ENCODE data around the gene CPZ. TPM values are rescaled to one million over a fixed set of nuclear protein-coding genes. Genes with fewer than 3 reads are reported as not detected.

The CPZ gene
- total RNA-seq, 1 experiment from 2014 or later, result 9.1 TPM

DNA sequence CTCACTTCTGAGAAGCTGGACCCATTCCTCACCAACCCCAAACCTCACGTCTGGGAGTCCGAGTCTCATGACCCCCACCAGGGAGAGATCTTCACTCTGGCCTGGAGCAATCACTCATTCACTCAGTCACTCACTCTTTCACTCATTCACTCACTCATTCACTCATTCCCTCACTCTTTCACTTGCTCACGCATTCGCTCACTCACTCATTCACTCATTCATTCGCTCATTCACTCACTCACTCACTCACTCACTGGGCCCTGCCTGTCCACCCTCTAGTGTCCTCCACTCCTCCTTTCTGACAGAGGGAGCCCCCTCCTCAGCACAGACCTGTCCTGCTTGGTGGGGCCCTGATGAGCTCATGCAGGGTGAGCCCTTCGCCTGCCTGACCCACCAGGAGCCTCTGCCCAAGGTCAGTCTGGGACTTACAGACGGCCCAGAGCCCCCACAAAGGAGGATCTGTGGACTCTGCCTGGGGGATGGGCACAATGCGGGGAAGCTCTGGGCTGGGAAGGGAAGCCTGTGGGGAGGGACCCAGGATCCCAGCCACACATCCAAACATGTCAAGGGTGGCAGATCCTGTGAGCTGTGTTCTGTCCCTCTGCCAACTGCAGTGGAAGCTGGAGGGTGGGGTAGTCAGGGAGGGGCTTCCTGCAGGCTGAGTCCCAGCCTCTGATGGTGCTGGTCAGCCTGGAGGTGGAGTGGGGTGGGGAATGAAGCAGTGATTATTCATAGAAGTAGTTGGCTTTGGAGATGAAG, 18.5 kb downstream of the CPZ start:
- CTCF ChIA-PET, result no interaction called here

DNA sequence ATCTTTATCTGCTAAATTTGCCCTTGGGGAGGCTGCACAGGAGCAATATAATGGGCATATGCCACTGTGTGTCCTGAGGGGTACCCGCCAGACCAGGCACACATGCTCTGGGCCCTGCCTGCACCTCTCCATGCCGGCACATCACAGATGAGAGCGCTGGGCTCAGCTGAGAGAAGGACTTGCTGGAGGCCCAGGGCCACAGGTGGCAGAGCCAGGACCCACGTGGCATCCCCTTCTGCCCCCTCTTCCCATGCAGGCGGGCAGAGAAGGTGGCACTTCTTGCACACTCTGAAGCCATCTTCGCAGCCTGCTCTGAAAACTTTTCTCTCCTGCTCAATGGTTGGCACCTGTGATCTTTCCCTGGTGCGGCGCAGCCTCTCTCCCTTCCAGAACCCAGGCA, 20.1 kb downstream of the CPZ start:
- H3K79me2 ChIP-seq (ENCODE audit: low read depth), result no peaks in the 10 kb centered on the region
- no peaks in the 10 kb centered on the region for H3F3A ChIP-seq (ENCODE audit: insufficient read depth, low read depth)
- intact Hi-C loops (cut with micrococcal nuclease; ENCODE audit: unreplicated experiment), result no loop called here
- H3K36me3 ChIP-seq (ENCODE audit: low read depth), result no peaks in the 10 kb centered on the region
- H3K27me3 ChIP-seq (ENCODE audit: insufficient read depth, low read depth), result no peaks in the 10 kb centered on the region
- no peak overlapping the region for H3K4me3 ChIP-seq
- CTCF ChIA-PET, result no interaction called here
- no peaks in the 10 kb centered on the region for H3K9me3 ChIP-seq (ENCODE audit: insufficient read depth, low read depth)
- no peak overlapping the region for H3K27ac ChIP-seq
- no peak for DNase-seq
- POLR2A ChIA-PET (ENCODE audit: unreplicated experiment), result no interaction called here
- no peaks in the 10 kb centered on the region for H4K20me1 ChIP-seq (ENCODE audit: insufficient read depth)
- no peak overlapping the region for H2AFZ ChIP-seq
- TF ChIP-seq CTCF (conservative IDR thresholded peaks at IDR 0.05) (no peak), EZH2 (IDR thresholded peaks at IDR 0.05; ENCODE audit: low read depth) (no peak)
- H3K4me2 ChIP-seq, result no peak overlapping the region
- H3K9me2 ChIP-seq (ENCODE audit: insufficient read depth), result no peaks in the 10 kb centered on the region
- BruUV-seq (replicated peaks), result no TSS peak
- no peaks in the 10 kb centered on the region for H3K4me1 ChIP-seq (replicated peaks; ENCODE audit: insufficient read depth)

More for the DNA sequence above, 18.5 kb downstream of the CPZ start:
- Histone ChIP-seq H3F3A (ENCODE audit: insufficient read depth, low read depth) (no peaks in the 10 kb centered on the region), H3K9me3 (ENCODE audit: insufficient read depth, low read depth) (no peaks in the 10 kb centered on the region), H3K4me2 (no peak overlapping the region), H3K27me3 (ENCODE audit: insufficient read depth, low read depth) (no peaks in the 10 kb centered on the region), H3K27ac (no peak overlapping the region), H3K4me3 (no peak overlapping the region), H2AFZ (no peak overlapping the region), H4K20me1 (ENCODE audit: insufficient read depth) (no peaks in the 10 kb centered on the region), H3K4me1 (replicated peaks; ENCODE audit: insufficient read depth) (no peaks in the 10 kb centered on the region), H3K9me2 (ENCODE audit: insufficient read depth) (no peaks in the 10 kb centered on the region), H3K36me3 (ENCODE audit: low read depth) (no peaks in the 10 kb centered on the region), H3K79me2 (ENCODE audit: low read depth) (no peaks in the 10 kb centered on the region)
- no TSS peak for BruUV-seq (replicated peaks)
- intact Hi-C loops (cut with micrococcal nuclease; ENCODE audit: unreplicated experiment), result no loop called here
- POLR2A ChIA-PET (ENCODE audit: unreplicated experiment), result no interaction called here
- TF ChIP-seq EZH2 (IDR thresholded peaks at IDR 0.05; ENCODE audit: low read depth), result no peak
- DNase-seq, result no peak

GRCh38 chr4:8613421-8614364, 21.1 kb downstream of the CPZ start:
- no peak for TF ChIP-seq CTCF (conservative IDR thresholded peaks at IDR 0.05)
- TF ChIP-seq EZH2 (IDR thresholded peaks at IDR 0.05; ENCODE audit: low read depth), result no peak
- no peaks in the 10 kb centered on the region for H3K36me3 ChIP-seq (ENCODE audit: low read depth)
- ChIA-PET CTCF (no interaction called here), POLR2A (ENCODE audit: unreplicated experiment) (no interaction called here)
- no peak overlapping the region for H3K4me2 ChIP-seq
- no peaks in the 10 kb centered on the region for H4K20me1 ChIP-seq (ENCODE audit: insufficient read depth)
- H3K9me2 ChIP-seq (ENCODE audit: insufficient read depth), result no peaks in the 10 kb centered on the region
- no peaks in the 10 kb centered on the region for H3F3A ChIP-seq (ENCODE audit: insufficient read depth, low read depth)
- no peak for DNase-seq
- H3K4me3 ChIP-seq, result no peak overlapping the region
- no peaks in the 10 kb centered on the region for H3K4me1 ChIP-seq (replicated peaks; ENCODE audit: insufficient read depth)
- no peaks in the 10 kb centered on the region for H3K9me3 ChIP-seq (ENCODE audit: insufficient read depth, low read depth)
- H3K27me3 ChIP-seq (ENCODE audit: insufficient read depth, low read depth), result no peaks in the 10 kb centered on the region
- intact Hi-C loops (cut with micrococcal nuclease; ENCODE audit: unreplicated experiment), result no loop called here
- H3K79me2 ChIP-seq (ENCODE audit: low read depth), result no peaks in the 10 kb centered on the region
- no peak overlapping the region for H2AFZ ChIP-seq
- no peak overlapping the region for H3K27ac ChIP-seq
- no TSS peak for BruUV-seq (replicated peaks)
